Measurements from ENCODE around the gene MIER2.

GRCh38 chr19:342801-343421, 1.7 kb downstream of the MIER2 start:
- TF ChIP-seq POLR2A (IDR thresholded peaks at IDR 0.05), result no peak
- no peak for TF ChIP-seq POLR2AphosphoS5 (IDR thresholded peaks at IDR 0.05; ENCODE audit: insufficient read depth in 1 of 2, low read depth in 1 of 2)

All from vagina (tissue), 2 donors.